Endodermal cell (in vitro differentiated cells): Measurements from ENCODE around the gene FEZ2. TPM values are rescaled to one million over a fixed set of nuclear protein-coding genes. Genes with fewer than 3 reads are reported as not detected.

Source experiments
- DNase-seq: peaks from one replicate; pipeline ENCODE4 v3.0.0-alpha.2; 2017
- H3K27ac ChIP-seq: 2 replicates; pipeline ENCODE4 v1.5.1; 2013; ENCODE audit warnings: mild to moderate bottlenecking, low read depth, low read length, moderate library complexity
- H3K27me3 ChIP-seq: 2 replicates; pipeline ENCODE4 v1.6.1; 2013; ENCODE audit warnings: mild to moderate bottlenecking, low read length, moderate library complexity; ENCODE audit not compliant: insufficient read depth, control insufficient read depth, poor library complexity, severe bottlenecking
- H3K36me3 ChIP-seq: 2 replicates; pipeline ENCODE4 v1.7.0; 2013; ENCODE audit warnings: mild to moderate bottlenecking, low read length, moderate library complexity; ENCODE audit not compliant: control insufficient read depth, insufficient read depth
- H3K4me1 ChIP-seq: one replicate; pipeline ENCODE4 v1.7.0; 2013; ENCODE audit warnings: low read length; ENCODE audit not compliant: control insufficient read depth, insufficient read depth
- H3K4me3 ChIP-seq: 2 replicates; pipeline ENCODE4 v1.5.1; 2013; ENCODE audit warnings: mild to moderate bottlenecking, low read length, moderate library complexity
- H3K9ac ChIP-seq: 2 replicates; pipeline ENCODE4 v1.6.1; 2013; ENCODE audit warnings: mild to moderate bottlenecking, low read length, moderate library complexity; ENCODE audit not compliant: poor library complexity, severe bottlenecking; ENCODE audit errors: extremely low read depth
- H3K9me3 ChIP-seq: 2 replicates; pipeline ENCODE4 v1.6.1; 2013; ENCODE audit warnings: mild to moderate bottlenecking, low read length, moderate library complexity; ENCODE audit not compliant: control insufficient read depth
- H3K27ac Mint-ChIP-seq: 2 replicates; pipeline ENCODE4 v1.8.0; 2020; ENCODE audit warnings: mixed read lengths
- H3K27me3 Mint-ChIP-seq: 2 replicates; pipeline ENCODE4 v1.8.0; 2021; ENCODE audit warnings: mild to moderate bottlenecking, mixed read lengths; ENCODE audit not compliant: insufficient read depth
- H3K36me3 Mint-ChIP-seq: 2 replicates; pipeline ENCODE4 v1.8.0; 2020; ENCODE audit warnings: low read depth, mixed read lengths
- H3K4me1 Mint-ChIP-seq: 2 replicates; pipeline ENCODE4 v1.8.0; 2020; ENCODE audit warnings: mixed read lengths
- H3K4me3 Mint-ChIP-seq: 2 replicates; pipeline ENCODE4 v1.8.0; 2020; ENCODE audit warnings: mild to moderate bottlenecking, moderate library complexity, mixed read lengths
- H3K9me3 Mint-ChIP-seq: 2 replicates; pipeline ENCODE4 v1.8.0; 2020; ENCODE audit warnings: mild to moderate bottlenecking, mixed read lengths
- CTCF ChIP-seq: fragments of 200-600 bp; sonication (generic); conservative IDR thresholded peaks from 2 replicates; pipeline ENCODE4 v1.5.0; 2021; ENCODE audit warnings: antibody characterized with exemption, mild to moderate bottlenecking
- WGBS, 2 experiments: methylation state at CpG; one replicate each; pipeline versions ENCODE4 v1.1.5 to v1.1.7; 2013; ENCODE audit warnings: missing lambda C conversion rate in 2 of 2, mixed read lengths in 1 of 2; ENCODE audit not compliant: insufficient coverage in 1 of 2, insufficient read length in 1 of 2; 5-methylcytosine and 5-hydroxymethylcytosine counted together
- total RNA-seq, 2 donors: library from RNA; stranded (reverse); fragmentation: NEBNext Ultra II Directional in 1 of 2; extraction: Animal tissue kit (Norgen Biotek cat#: 25700) in 1 of 2; gene quantifications; 2 replicates in 1 of 2; 3 replicates in 1 of 2; pipeline ENCODE4 v1.2.1, GENCODE V29; 2021

The FEZ2 gene
- total RNA-seq, 2 donors from 2014 or later = 30.0 to 37.3 TPM

GRCh38 chr2:36568516-36569246 lies 29.3 kb downstream of the FEZ2 start:
- H3K36me3 ChIP-seq = peaks cover 45% of the 10 kb centered on the region
- no peaks in the 10 kb centered on the region for H3K27me3 ChIP-seq
- WGBS, 2 experiments = 84% methylated on average over 6 of the region's 6 CpGs; no CpG with 5 or more reads in 1 of the 2 experiments
- Mint-ChIP-seq H3K4me3 (no peak overlapping the region), H3K36me3 (peaks cover 42% of the 10 kb centered on the region), H3K4me1 (peaks cover 30% of the 10 kb centered on the region), H3K9me3 (no peaks in the 10 kb centered on the region), H3K27me3 (no peaks in the 10 kb centered on the region), H3K27ac (no peak overlapping the region)
- H3K9me3 ChIP-seq = no peaks in the 10 kb centered on the region
- DNase-seq = no peak
- no peak for TF ChIP-seq CTCF
- peaks cover 3% of the 10 kb centered on the region for H3K4me1 ChIP-seq
- no peak overlapping the region for H3K9ac ChIP-seq
- H3K27ac ChIP-seq = no peak overlapping the region
- H3K4me3 ChIP-seq = no peak overlapping the region

- H3K4me1 Mint-ChIP-seq = peaks cover 30% of the 10 kb centered on the region
- Histone ChIP-seq H3K27me3 (no peaks in the 10 kb centered on the region), H3K36me3 (peaks cover 37% of the 10 kb centered on the region), H3K27ac (no peak overlapping the region), H3K9ac (no peak overlapping the region), H3K9me3 (no peaks in the 10 kb centered on the region), H3K4me3 (no peak overlapping the region), H3K4me1 (peaks cover 3% of the 10 kb centered on the region)
- 96 to 100% methylated on average over 1 to 6 of the region's 6 CpGs for WGBS, 2 experiments
- H3K27me3 Mint-ChIP-seq = no peaks in the 10 kb centered on the region
- DNase-seq = no peak
- peaks cover 37% of the 10 kb centered on the region for H3K36me3 Mint-ChIP-seq
- H3K27ac Mint-ChIP-seq = no peak overlapping the region
- TF ChIP-seq CTCF = no peak
- H3K9me3 Mint-ChIP-seq = no peaks in the 10 kb centered on the region
- H3K4me3 Mint-ChIP-seq = no peak overlapping the region
These were observed 30.1 kb downstream of the FEZ2 start for GRCh38 chr2:36567711-36568408.

- no peak overlapping the region for H3K4me3 Mint-ChIP-seq
- Histone ChIP-seq H3K4me3 (no peak overlapping the region), H3K27ac (no peak overlapping the region), H3K27me3 (no peaks in the 10 kb centered on the region), H3K9ac (no peak overlapping the region), H3K4me1 (no peaks in the 10 kb centered on the region), H3K36me3 (peaks cover 28% of the 10 kb centered on the region), H3K9me3 (no peaks in the 10 kb centered on the region)
- no peak for DNase-seq
- no peak for TF ChIP-seq CTCF
- H3K27me3 Mint-ChIP-seq = no peaks in the 10 kb centered on the region
- no peak overlapping the region for H3K27ac Mint-ChIP-seq
- no peaks in the 10 kb centered on the region for H3K9me3 Mint-ChIP-seq
- H3K36me3 Mint-ChIP-seq = peaks cover 36% of the 10 kb centered on the region
- 95 to 100% methylated on average over 1 to 4 of the region's 4 CpGs for WGBS, 2 experiments
- H3K4me1 Mint-ChIP-seq = peaks cover 23% of the 10 kb centered on the region
These were observed 31.1 kb downstream of the FEZ2 start for GRCh38 chr2:36566887-36567286.
